DMS53 treated with DMSO at 0.1 percent for 48 hours (cell line): ENCODE results near the gene ERVMER34-1.

Experiments used
- DNase-seq: peaks from one replicate; lab custom pipeline; 2025; ENCODE audit not compliant: unreplicated experiment; lab: John Stamatoyannopoulos, UW

The ERVMER34-1 gene

DNA sequence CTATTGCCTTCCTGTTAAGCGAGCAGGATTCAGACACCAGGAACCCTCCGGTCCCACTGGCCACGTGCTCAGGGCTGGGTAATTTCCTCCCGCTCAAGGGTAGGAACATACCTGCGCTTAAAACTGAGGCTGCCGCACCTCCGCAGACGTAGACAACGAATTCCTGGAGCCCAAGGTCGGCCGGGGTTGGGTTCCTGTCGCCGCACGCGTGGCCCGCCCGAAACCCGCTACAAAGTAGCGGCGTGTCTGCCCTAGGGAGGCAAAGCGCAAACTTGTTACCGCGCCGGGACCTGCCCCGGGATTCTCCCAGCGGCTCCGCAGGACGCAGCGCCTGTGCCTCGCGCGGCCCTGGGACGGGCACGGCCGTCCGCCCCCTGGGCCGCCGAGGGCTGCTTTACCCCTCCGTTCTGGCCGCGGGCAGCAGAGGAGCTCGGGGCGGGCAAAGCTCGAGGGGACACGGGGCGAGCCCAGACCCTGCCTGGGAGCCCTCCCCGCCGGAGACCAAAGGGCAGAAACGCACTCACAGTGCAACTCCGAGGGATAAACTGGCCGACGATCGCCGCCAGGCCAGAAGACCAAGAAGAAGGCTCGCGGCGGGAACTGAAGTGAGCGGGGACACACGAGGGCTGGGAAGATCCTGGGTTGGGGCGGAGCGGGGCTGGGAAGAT, at the start of gene ERVMER34-1:
ERVMER34-1 (minus strand) TSS at position 607 of the 668 bp plus-strand sequence. CDS start 5,905 bp downstream, outside the sequence.
- DNase-seq = peak; percentile 23

DNA sequence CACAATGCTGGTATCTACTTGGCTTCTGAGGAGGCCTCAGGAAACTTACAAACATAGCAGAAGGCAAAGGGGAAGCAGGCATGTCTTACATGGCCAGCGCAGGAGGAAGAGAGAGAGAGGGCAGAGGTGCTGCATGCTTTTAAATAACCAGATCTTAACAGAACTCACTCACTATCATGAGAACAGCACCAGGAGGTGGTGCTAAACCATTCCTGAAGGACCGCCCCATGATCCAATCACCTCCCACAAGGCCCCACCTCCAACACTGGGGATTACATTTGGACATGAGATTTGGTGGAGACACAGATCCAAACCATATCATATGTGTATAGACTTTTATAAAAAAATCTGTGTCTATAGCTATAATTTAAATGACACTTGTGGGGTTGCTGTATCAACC, 48.6 kb upstream of the ERVMER34-1 start:
- DNase-seq = no peak

- DNase-seq = no peak
Observed at GRCh38 chr4:52795533-52795932, 44.3 kb upstream of the ERVMER34-1 start.

- no peak for DNase-seq
Observed at GRCh38 chr4:52791936-52792335, 40.7 kb upstream of the ERVMER34-1 start.

DNA sequence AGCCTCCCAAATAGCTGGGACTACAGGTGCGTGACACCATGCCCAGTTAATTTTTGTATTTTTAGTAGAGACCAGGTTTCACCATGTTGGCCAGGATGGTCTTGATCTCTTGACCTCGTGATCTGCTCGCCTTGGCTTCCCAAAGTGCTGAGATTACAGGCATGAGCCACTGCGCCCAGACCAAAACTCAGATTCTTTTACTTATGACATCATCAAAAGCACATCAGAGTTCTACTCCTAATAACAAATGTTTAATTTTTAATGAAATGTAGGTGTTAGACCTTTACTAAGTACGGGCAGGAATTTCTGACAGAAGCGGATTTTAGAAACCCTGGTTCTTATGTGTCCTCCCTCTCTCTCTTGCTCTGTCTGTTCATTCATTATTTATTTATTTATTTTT, 38.5 kb upstream of the ERVMER34-1 start:
- DNase-seq = no peak

GRCh38 chr4:52788806-52789205, 37.6 kb upstream of the ERVMER34-1 start:
- no peak for DNase-seq

DNA sequence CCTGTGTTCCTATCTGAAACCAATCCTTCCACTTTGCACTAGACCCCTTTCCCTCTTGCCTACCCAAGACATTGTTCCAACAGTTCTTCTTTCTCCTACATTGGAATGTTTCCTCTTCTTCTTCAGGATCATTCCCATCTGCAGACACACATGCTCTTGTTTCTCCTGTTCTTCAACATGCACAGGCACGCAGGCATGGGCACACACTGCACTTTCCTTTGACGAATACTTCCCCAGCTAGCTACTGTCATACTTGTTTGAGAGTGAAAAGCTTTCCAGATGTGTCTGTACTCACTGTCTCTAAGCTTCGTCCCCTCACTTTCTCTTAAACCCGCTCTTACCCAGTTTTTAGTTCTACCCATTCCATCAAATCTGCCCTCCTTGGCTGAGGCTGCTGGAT, 31.8 kb upstream of the ERVMER34-1 start:
- DNase-seq = no peak

- DNase-seq = no peak
Observed at GRCh38 chr4:52780617-52781354, 29.6 kb upstream of the ERVMER34-1 start.

GRCh38 chr4:52780206-52780605, 29.0 kb upstream of the ERVMER34-1 start:
- DNase-seq = no peak

- no peak for DNase-seq
Observed at GRCh38 chr4:52760256-52760655, 9.0 kb upstream of the ERVMER34-1 start.

DNA sequence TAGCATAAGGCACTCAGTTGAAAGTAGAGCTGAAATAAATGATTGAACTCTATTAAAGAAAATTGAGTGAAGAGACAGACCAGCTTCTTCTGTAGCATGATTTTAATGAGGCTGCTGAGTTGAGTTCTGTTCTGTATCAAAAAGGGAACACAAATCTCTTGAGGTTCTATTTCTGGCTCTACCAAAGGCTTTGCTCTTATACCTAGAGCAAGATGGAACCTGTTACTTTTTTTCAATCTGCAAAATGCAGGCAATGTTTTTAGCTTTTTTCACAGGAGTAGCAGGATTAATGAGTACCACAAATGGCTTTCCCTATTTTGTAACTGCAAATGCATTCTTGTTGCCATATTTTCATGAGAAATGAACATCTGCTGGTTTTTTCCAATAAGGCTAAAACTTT, 4.2 kb upstream of the ERVMER34-1 start:
- DNase-seq = no peak

DNA sequence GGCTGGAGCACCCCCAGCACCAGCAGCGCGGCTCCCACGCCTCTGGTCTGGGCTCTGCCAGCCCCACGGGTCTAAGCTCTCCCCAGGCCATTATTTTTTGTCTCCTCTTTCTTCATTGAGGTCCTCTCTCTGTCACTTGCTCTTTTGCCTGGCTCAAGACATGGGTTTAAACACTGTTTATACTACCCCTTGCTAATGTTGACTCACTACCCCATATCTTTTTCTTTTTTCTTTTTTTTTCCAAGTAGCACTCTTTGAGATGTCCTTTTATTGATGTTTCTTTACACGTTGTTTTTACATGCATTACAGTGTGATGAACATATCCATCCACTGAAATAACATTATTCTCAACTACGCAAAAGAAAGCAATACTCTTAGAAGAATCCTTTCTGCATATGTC, 1.7 kb upstream of the ERVMER34-1 start:
- no peak for DNase-seq

- peak; percentile 80 for DNase-seq
Observed at GRCh38 chr4:52751487-52751911, 274 bp upstream of the ERVMER34-1 start.

- no peak for DNase-seq
Observed at GRCh38 chr4:52750213-52750612, 1.0 kb downstream of the ERVMER34-1 start.

- no peak for DNase-seq
Observed at GRCh38 chr4:52748432-52748831, 2.8 kb downstream of the ERVMER34-1 start.

GRCh38 chr4:52744588-52744987, 6.6 kb downstream of the ERVMER34-1 start:
- DNase-seq = no peak

- DNase-seq = no peak
Observed at GRCh38 chr4:52743444-52744019, 7.7 kb downstream of the ERVMER34-1 start.

- DNase-seq = no peak
Observed at GRCh38 chr4:52729586-52729985, 21.6 kb downstream of the ERVMER34-1 start.

- DNase-seq = no peak
Observed at GRCh38 chr4:52728691-52729240, 22.5 kb downstream of the ERVMER34-1 start.

GRCh38 chr4:52726826-52727580, 24.2 kb downstream of the ERVMER34-1 start:
- no peak for DNase-seq
